RWPE1 (cell line): ENCODE data around the gene ANXA1.

Experiments used
- CTCF ChIA-PET: fragments of 350-600 bp; sonication (Branson Sonifier 250); formaldehyde crosslinking; extraction: SDS; loops from one replicate; lab custom pipeline; 2021; lab: Yijun Ruan, JAX
- POLR2A ChIA-PET: fragments of 400-600 bp; formaldehyde crosslinking; extraction: SDS; loops from one replicate; lab custom pipeline; 2020; ENCODE audit warnings: antibody characterized with exemption; ENCODE audit not compliant: low non-redundant PET; lab: Yijun Ruan, JAX
- DNase-seq: peaks from one replicate; pipeline ENCODE4 v3.0.0; 2012; ENCODE audit warnings: low spot score
- H3K27ac ChIP-seq: fragments of 450-650 bp; 2 replicates; pipeline ENCODE4 v1.5.1; 2017
- CTCF ChIP-seq: fragments of 450-650 bp; conservative IDR thresholded peaks from 2 replicates; pipeline ENCODE4 v1.5.1; 2017; ENCODE audit warnings: low read depth, mild to moderate bottlenecking

ANXA1 gene

GRCh38 chr9:73167614-73168013, 15.9 kb downstream of the ANXA1 start:
- DNase-seq: no peak
- CTCF ChIA-PET: interaction anchor here (1.2 kb wide), 1 partner anchor 60 kb away, joined by 4 read pairs; no protein-coding TSS in a partner anchor
- TF ChIP-seq CTCF: no peak
- H3K27ac ChIP-seq: no peak overlapping the region
- POLR2A ChIA-PET: no interaction called here

- no peak for DNase-seq
- no peak for TF ChIP-seq CTCF
- H3K27ac ChIP-seq: no peak overlapping the region
- ChIA-PET POLR2A (no interaction called here), CTCF (interaction anchor here (1.2 kb wide), 1 partner anchor 61 kb away, joined by 4 read pairs; no protein-coding TSS in a partner anchor)
Measured at GRCh38 chr9:73168298-73168934, 16.8 kb downstream of the ANXA1 start.

GRCh38 chr9:73170185-73170957, 18.7 kb downstream of the ANXA1 start:
- no peak for DNase-seq
- TF ChIP-seq CTCF: no peak
- H3K27ac ChIP-seq: no peak overlapping the region
- ChIA-PET CTCF (interaction anchor here (0.5 to 1.8 kb wide), 5 partner anchors 46 to 543 kb away, joined by 3 to 6 read pairs (median 3); no protein-coding TSS in a partner anchor), POLR2A (interaction anchor here (0.6 kb wide), 1 partner anchor 1112 kb away, joined by 12 read pairs; no protein-coding TSS in a partner anchor)

GRCh38 chr9:73172901-73173215, 21.2 kb downstream of the ANXA1 start:
- no peak for TF ChIP-seq CTCF
- DNase-seq: no peak
- CTCF ChIA-PET: interaction anchor here (0.7 to 1.2 kb wide), 3 partner anchors 10 to 65 kb away, joined by 3 to 5 read pairs (median 3); no protein-coding TSS in a partner anchor
- H3K27ac ChIP-seq: no peak overlapping the region
- POLR2A ChIA-PET: no interaction called here

- DNase-seq: no peak
- ChIA-PET CTCF (interaction anchor here (0.6 kb wide), 2 partner anchors 94 to 229 kb away, joined by 3 read pairs; no protein-coding TSS in a partner anchor), POLR2A (no interaction called here)
- no peak for TF ChIP-seq CTCF
- no peak overlapping the region for H3K27ac ChIP-seq
Measured at GRCh38 chr9:73173557-73174329, 22.1 kb downstream of the ANXA1 start.

GRCh38 chr9:73174330-73174980, 22.8 kb downstream of the ANXA1 start:
- ChIA-PET POLR2A (no interaction called here), CTCF (interaction anchor here (0.6 kb wide), 3 partner anchors 94 to 286 kb away, joined by 3 to 5 read pairs (median 3); no protein-coding TSS in a partner anchor)
- TF ChIP-seq CTCF: no peak
- no peak overlapping the region for H3K27ac ChIP-seq
- DNase-seq: no peak
